ENCODE measurements around the gene DIPK1B.
"Not testable (repeated sequence)": the region's sequence is repeated elsewhere in the genome, so short reads cannot be mapped to it uniquely, and the experiment has no call there.

DIPK1B gene

DNA sequence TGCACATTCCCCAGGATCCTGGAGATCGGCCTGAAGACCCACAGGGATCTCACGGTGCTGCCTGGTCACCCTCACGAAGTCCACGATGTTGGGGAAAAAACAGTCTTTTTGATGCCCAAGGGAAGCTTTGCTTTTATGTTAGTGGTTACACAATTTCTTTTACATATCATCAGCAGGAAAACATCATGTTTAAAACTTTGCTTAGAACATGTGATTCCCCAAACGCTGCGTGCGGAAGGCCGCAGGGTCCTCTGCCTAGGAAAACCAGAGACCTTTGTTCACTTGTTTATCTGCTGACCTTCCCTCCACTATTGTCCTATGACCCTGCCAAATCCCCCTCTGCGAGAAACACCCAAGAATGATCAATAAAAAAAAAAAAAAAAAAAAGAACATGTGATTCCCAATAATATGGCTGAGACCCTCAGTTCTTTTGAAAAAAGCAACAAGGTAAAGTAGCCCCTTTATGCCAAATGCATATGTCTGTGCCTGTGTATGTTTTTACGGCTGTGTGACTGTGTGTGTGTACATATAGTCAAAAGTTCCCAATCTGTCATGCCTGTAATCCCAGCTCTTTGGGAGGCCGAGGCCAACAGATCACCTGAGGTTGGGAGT is 13.6 kb upstream of the DIPK1B start:
- DNase-seq (ENCODE audit: low spot score) = no peak

DNA sequence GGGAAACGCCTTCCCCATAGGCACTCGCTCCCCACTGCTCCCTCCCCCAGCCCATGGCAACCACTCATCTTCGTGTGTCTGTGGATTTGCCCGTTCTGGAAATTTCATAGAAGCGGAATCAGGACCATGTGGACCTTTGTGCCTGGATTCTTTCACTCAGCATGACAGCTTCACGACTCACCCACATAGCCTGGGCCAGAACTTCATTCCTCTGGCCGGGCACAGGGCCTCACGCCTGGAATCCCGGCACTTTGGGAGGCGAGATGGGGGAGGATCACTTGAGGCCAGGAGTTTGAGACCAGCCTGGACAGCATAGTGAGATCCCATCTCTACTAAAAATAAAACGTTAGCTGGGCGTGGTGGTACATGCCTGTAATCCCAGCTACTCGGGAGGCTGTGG is 12.1 kb upstream of the DIPK1B start:
- DNase-seq (ENCODE audit: low spot score) = no peak

DNA sequence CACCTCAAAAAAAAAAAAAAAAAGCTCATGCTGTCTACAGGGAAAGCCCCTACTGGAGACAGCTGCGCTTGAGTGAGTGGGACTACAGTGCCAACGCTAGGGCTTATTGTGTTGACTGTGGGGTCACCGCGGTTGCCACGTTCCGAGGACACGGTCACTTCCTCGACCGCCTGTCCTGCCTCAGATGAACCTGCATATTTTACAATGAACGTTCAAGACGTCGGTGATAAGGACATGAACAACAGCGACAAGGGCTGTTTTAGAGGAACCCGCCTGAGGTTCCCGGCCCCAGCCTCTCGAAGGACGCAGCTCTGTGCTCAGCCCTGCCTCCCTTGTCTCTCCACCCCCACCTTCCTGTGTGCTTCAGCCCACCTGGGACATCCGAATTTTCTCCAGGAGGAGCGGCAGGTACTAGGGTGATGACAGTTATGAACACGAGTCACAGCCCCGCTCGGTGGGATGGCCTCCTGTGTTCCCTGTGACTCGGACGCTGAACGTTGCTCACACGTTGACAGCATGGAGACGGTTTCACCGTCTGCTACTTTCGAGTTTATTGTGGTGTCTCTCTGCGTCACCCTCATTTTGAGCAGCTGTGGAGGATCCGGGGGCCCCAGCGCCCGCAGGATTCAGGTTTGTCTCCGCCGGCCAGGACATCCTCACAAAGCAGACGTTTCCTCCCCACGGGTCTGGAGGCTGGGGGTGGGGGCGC is 11.3 kb upstream of the DIPK1B start:
- no peak for DNase-seq (ENCODE audit: low spot score)

DNA sequence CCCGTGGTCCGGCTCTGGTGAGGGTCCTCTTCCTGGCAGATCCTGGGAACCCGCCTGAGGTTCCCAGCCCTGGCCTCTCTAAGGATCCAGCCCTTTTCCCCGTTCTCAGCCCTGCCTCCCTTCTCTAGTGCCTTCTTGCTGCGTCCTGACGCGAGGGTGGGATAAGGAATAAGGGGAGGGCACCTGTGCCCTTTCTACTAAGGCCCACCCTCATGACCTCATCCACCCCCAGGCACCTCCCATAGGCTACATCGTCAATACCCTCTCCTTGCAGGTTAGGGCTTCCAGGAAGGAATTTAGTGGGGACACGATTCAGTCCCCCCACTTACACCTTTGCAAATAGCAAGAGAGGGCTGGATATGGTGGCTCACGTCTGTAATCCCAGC is 10.7 kb upstream of the DIPK1B start:
- no peak for DNase-seq (ENCODE audit: low spot score)

DNA sequence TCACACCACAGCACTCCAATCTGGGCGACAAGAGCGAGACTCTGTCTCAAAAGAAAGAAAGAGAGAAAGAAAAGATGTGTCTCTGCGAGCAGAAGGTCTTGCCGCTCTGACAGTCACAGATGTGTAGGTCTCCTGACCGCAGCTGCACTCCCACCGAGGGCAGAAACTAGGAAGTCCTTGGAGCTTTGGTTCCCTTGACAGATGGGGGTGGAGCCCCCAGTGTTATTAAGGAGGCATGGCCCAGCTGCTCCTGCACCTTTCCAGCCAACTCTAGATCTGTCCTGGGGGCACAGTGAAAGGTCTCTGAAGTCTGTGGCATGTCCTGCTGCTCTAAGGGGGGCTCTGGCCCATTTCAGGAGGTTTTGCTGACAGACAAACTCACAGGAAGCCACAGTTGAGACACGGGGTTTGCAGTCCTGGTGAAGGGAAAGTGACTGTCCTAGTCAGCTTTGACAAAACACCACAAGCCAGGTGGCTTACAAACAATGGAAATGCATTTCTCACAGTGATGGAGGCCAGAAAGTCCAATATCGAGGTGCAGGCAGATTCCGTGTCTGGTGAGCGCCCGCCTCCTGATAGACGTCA is 9.0 kb upstream of the DIPK1B start:
- DNase-seq (ENCODE audit: low spot score) = no peak

DNA sequence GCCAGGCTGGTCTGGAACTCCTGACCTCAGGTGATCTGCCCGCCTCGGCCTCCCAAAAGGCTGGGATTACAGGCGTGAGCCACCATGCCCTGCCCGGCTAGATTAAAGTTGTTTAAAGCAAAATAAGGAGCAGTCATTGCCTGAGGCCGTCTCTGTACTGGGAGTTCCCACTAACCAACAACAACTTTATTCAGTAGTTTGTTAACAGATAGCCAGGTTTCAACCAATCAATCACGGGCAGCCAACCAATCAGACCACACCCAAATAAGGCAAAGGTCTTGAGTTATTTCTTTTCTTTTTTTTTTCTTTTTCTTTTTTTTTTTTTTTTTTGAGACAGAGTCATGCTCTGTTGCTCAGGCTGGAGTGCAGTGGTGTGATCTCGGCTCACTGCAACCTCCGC is 7.6 kb upstream of the DIPK1B start:
- DNase-seq (ENCODE audit: low spot score) = not testable (repeated sequence)

GRCh38 chr9:136705564-136705963 is 6.8 kb upstream of the DIPK1B start:
- DNase-seq (ENCODE audit: low spot score) = no peak

DNA sequence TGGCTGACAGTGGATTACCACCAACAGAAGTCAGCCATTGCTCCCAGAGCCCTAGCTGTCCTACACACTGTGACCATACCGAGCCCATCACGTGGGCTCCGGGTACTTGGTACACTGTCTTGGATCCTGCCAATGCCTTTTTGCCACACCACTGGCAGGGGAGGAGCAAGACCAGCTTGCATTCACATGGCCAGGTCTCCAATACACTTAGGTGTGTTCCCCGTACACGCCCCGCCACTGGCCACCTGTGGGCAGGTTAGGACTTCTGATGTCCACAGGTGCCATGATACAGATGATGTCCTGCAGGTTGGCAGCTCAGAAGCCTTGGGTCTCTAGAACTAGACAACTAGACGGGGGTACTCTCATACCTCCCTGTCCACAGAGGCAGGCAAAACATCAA is 5.4 kb upstream of the DIPK1B start:
- no peak for DNase-seq (ENCODE audit: low spot score)

GRCh38 chr9:136707849-136708517 is 4.4 kb upstream of the DIPK1B start:
- no peak for DNase-seq (ENCODE audit: low spot score)

DNA sequence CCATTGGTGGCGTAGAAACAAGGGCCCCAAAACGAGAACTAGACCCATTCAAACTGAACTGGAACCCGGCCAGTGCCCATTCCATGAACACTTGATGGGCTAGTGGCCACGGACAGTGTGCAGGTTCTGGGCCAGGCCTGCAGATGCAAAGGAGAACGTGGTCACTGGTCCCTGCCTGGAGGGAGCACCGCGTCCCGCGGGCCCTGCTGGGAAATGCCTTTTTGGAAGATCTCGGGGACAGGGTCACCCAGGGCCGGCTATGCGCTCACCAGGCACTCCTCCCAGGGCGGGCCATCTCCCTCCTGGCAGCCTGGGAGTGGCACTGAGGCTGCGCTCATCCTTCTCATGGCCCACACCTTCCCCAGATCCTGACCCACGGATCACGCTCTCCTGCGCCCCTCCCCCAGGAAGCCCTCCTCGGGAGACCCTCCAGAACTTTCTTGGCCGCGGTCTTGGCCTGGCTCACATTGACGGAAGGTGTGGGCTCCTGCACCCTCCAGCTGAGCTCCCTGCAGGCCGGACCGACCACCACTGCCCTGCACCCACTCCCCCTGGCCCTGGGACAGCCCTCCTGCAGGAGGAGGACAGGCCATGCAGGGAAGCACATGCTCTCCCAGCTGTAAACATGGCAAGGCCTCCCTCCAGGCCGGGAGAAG is 2.8 kb upstream of the DIPK1B start:
- DNase-seq (ENCODE audit: low spot score) = no peak

- DNase-seq (ENCODE audit: low spot score) = no peak
Observed at GRCh38 chr9:136710543-136710942, 1.8 kb upstream of the DIPK1B start.

- DNase-seq (ENCODE audit: low spot score) = not testable (repeated sequence)
Observed at GRCh38 chr9:136711219-136711648, 1.1 kb upstream of the DIPK1B start.

DNA sequence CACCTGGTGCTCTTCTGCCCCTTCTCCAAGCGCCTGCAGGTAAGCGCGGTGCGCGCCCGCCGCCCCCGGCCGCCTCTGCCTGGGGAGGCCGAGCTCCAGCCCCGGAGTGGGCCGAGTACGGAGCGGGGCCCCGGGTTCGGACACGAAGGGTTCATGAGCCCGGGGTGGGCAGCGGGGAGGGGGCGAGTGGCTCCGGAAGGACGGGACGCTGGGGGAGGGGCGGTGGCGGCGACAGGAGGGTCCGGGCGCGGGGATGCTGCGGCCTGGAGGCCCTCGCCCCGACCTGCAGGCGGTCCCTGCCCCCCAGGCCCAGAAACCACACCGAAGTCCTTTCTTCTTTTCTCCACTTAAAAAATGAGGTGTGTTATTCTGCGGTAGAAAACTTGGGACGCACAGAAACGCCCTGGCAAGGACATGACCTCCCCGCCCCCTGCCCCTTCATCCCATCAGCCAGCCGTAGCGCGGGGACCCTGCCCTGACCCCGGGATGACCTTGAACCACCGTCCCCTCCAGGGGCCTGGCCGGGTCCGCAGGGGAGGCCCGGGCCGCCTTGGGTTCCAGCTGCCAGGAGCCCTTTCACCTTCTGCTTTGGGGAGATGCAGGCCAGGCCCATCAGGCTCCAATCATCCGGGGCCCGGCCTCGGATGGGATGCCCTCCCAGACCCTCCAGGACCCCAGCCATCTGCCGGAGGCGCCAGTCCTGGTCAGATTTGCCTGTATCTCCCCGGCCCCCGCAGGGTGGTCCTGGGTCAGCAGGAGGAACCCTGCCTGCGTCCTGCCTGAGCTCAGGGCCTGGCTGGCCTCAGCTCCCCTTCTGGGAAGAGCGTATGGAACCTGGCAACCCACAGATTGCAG is 545 bp downstream of the DIPK1B start:
- DNase-seq (ENCODE audit: low spot score) = no peak

DNA sequence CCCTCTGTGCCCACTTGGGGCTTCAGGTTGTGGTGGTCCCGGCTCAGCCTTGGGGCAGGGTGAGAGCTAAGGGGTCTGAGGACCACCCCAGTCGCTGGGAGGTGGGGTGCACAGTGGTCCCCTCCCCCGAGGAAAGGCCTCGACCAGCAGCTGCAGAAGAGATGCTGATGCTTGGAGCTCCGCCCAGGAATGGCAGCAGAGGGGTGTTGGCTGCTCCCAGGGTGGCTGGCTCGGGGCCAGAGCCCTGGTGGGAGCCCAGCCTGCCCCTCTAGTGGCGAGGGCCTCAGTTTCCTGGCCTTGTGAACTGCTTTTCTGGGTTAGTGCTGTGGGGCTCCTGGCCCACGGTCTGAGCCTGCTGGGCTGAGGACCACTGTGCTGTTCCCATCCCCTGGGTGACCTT is 1.2 kb downstream of the DIPK1B start:
- no peak for DNase-seq (ENCODE audit: low spot score)

- DNase-seq (ENCODE audit: low spot score) = no peak
Observed at GRCh38 chr9:136714096-136714892, 1.9 kb downstream of the DIPK1B start.

DNA sequence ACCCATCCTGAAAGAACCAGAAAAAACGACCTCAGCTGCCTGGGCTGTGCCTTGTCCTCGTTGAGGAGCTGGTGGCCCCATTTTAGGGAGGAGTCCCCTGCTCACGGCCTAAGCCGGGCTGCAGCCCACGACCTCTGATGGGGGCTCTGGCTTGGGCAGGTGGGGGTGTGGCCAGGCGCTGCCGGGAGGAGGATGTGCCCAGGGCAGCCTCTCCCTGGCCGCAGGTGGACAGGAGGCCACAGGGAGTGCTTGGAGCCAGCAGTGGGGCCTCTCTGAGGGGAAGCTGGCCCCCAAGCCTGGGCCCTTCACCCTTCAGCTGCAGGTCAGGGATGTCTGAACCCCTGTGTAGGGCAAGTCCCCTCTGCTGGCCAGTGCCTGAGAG is 2.5 kb downstream of the DIPK1B start:
- DNase-seq (ENCODE audit: low spot score) = no peak

DNA sequence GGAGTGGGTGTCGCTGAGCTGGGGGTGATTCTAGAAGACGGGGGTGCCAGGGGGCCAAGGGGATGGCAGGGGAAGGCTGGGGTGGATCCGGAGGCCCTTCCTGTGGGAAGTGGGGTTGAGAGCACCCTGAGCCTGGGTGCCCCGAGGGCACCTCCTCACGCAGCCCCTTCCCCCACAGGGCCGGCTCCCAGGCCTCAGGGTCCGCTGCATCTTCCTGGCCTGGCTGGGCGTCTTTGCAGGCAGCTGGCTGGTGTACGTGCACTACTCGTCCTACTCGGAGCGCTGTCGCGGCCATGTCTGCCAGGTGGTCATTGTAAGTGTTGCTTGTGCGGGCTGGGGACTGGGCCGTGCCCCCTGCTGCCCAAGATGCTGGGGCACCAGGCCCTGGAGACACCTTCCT is 5.0 kb downstream of the DIPK1B start:
- DNase-seq (ENCODE audit: low spot score) = no peak

DNA sequence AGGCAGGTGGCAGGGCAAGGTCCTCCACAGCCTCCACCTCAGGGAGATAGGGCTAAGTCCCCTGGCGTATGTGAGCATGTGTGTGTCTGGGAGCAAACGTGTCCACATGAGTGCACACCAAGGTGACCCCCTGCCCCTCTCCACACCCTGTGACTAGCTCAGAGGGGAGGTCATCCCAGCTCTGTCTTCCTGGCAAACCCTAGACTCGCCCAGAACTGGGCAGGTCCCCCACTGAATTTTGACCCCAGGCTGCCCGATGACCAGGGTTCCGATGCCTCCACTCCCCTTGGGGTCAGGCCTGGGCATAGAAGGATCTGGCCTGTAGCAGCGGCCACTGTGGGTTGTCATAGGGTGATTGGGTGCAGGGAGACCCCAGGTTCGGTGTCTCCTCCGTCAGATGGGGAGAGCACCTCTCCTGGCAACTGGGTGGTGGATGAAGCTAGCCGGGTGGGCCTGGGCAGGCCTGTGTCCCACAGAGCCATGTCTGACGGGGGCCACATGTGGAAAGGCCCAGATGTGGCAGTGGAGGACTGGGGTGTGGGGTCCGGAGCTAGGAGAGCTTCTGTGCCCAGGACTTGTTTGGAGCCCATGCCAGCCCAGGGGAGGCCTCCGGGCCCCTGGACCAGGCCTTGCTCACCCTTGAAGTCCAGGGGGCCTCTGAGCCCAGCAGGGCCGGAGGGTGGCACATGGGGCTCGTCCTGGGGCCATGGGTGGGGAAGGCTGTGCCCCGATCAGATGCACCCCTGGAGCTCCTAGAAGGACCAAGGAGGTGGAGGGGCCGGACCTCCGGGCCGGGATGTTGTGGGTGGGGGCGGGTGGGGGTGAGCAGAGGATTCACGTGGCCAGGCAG is 6.2 kb downstream of the DIPK1B start:
- no peak for DNase-seq (ENCODE audit: low spot score)

- no peak for DNase-seq (ENCODE audit: low spot score)
Observed at GRCh38 chr9:136719195-136719880, 7.0 kb downstream of the DIPK1B start.

Measured in hematopoietic multipotent progenitor cell treated with erythropoietin and hydrocortisone succinate and interleukin-3 and kit ligand, for 17 days (in vitro differentiated cells).